Stimulated activated CD4-positive, alpha-beta T cell treated with anti-CD3 and anti-CD28 coated beads, Interleukin-2, amount 100 ng/mL, for 48 hours (primary cell): ENCODE results near the gene FOXD1.

Source experiments
- DNase-seq, 2 donors: peaks; one replicate each; pipeline ENCODE4 v3.0.0-alpha.2; 2020

Gene FOXD1

DNA sequence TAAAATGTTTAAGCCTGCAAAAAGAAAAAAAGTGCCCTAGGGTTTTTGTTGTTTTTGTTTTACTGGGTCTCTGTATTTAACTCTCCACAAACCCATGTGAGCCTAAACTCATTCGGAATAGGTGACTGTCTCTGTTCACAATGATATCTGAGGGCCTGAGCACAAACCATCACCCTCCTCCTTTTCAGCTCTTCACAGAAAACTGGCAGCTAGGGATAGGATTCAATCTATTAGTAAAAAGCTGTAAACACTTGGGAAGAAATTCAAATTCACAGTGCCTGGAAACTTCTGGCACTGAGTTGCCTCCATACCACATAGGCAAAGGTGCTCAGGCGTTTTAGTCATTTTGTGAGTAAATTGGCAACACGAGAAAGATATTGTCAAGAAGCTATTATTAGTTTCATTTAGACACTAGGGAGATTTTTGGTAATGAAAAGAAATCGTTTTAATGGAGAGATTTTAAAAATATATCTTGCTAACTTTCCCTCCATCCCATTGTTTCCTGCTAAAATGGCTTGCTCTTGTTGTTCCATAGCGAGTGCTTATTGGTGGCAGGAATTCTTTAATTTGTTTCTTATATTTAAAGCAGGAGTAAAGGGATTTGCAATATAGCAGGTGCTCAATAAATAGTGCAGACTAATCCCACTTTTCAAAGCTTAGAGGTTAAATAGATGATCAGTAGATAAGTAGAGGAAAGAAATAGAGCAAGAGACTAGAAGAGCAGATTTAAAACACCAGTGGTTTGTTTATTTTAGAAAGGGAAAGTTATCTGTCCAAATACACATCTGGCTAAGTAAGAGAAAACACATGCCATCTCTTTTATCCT, 9.7 kb downstream of the FOXD1 start:
- DNase-seq, result no peak

DNA sequence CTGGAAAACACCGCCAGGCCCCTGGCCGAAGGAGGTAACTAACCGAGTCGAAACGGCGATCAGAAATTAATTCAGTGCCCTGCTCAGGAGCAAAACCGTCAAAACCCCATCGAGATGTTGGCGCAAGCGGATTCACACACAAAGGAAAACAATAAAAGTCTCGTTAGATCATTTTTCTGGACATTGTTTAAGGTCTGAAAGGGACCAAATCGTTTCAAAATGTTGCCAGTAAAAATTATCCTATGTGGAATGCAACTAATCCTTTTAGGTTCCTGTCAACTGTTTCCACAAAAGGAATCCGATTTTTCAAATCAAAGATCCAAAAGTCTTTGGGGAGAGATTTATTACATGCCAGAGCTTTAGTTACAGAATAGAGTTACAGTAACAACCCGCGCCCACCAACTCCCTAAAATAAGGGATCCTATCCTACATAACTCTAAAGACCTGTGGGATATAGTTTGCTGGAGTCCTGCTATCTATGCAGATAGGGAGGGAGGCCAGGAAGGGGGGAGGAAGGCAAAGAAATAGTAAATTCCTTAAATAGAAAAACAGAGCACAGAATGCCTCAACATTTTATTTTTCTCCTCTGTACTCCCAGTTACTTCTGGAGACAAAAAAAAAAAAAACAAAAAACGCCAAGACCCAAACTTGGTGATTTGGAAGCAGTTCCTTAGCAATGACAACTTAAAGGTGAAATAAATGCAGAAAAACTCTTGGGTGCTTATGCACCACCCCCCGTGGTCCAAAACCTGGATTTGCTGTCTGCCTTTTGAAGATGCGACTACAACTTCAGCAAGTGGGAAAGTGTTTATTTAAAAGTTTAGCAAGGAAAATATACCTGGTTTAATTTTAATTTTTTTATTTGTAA, 10.6 kb downstream of the FOXD1 start:
- DNase-seq, result no peak

DNA sequence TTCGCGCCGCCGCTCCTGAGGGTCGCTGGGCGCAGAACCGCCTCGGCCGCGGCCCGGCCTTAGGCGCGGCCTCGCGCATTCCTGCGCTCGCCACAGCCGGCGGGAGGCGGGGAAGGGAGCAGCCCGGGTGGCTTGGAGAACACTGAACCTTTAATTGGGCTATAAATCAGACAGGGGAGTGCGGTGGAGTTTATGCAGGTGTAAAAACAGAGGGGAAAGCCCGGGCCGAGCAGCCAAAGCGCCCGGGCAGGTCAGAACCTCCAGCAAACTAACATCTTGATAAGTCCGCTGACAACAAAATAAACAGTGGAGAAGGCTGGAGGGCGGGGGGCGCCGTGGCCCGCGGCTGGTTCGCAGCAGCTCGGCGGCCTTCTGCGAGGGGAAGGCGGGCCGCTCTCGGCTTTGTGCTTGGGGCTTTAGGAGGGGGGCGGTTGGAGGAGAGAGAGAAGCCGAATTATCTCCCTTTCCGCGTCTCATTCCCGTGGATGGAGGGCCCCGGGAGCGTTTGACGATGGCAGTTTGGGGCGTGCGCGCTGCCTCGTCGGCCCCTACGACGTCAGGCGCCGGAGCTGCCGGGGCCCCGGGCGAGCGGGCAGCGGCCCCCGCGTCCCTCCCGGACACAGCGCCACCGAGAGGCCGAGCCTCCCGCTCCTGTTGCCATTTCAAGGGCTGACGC, 11.3 kb downstream of the FOXD1 start:
- no peak for DNase-seq

DNA sequence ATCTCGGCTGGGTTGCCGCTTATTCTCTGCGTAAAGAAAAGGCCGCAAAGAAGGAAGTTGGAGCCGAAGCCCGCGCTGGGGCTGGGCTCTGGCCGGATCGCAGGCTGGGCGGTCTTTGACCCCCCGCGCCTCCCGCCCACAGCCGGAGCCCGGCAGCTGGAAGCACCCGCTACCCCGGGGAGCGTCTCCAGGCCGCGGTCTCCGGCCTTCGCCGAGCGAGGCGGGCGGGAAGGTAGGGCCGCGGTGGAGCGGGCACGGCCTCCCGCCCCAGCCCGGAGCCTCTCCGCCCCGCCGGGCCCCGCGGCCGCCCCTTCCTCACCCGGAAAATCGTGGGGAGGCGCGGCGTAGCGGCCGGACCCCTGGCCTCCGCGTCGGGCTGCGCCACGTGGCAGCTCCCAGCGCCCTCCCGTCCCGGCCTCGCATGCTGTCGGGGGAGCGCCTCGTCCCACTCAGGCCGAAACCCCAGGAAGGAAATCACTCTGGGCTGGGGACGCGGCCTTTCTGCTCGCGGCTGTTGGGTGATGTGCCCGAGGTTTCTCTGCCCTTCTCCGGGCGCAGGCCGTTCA, 12.0 kb downstream of the FOXD1 start:
- DNase-seq, result no peak

DNA sequence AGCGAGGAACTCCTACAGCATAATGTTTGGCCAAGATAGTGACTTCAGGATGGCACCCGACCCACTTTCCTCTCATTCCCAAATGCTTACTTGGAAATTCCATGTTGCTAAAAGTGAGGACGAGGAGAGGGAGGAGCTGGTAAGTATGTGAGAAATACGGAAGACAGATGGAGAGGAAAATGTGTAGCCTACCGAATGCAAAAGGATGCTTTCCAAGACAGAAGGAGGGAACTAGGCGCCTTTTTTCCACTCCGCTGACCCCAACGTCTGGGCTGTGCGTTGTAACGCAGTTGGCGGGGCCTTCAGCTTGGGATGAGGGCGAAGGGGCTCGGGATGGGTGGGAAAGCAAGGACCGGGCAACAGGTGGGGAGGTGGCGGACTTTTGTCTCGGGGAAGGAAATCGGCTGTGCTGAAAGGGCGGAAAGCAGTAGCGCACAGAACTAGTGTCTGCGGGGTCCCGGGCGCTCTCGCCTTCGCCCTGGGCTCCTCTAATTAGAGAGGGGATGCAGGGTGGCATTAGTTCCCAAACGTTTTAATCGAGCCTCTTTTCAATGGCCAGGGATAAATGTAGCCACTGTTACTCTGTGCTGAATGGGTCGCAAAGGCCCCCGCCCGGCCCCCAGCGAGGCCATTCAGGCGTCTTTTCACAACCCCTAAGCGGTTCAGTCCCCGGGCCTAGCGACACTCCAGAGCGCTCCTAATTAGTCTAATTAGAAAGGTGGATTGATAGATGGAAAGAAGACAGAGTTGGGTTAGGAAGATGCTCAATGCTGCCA, 12.6 kb downstream of the FOXD1 start:
- DNase-seq, result no peak

DNA sequence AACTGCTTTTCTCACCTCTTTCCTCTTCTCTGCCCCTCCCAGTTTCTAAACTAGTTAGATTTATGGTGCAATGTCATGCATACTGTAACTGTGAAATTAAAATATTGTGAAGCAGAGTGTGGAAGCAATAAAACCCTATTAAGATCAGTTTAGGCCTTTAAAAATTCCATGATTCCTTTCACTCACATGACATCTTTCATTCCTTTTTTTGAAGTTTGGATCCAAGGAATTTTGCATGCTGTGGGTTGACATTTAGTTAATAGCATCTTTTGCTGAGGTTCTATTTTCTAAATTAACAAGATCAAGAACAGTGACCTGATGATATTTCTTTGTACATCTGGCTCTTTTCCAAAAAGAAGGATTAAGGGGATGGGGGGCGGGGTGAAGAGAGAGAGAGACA, 13.7 kb downstream of the FOXD1 start:
- DNase-seq, result no peak

DNA sequence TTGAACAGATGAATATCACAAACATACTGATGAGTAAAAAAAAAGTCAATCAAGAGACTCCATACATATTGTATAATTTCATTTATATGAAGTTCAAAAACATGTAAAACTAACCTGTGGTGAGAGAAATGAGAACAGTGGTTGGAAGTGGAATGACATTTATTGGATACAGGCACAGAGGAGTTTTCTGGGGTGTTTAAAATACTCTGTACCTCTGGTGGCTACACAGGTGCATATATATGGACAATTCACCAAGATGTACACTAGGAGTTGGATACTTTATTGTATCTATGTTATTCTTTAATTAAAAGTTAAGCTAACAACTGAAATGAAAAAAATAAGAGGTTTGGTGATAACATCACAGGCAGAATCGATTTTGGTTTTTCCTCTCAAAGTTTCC, 14.1 kb downstream of the FOXD1 start:
- DNase-seq, result no peak

DNA sequence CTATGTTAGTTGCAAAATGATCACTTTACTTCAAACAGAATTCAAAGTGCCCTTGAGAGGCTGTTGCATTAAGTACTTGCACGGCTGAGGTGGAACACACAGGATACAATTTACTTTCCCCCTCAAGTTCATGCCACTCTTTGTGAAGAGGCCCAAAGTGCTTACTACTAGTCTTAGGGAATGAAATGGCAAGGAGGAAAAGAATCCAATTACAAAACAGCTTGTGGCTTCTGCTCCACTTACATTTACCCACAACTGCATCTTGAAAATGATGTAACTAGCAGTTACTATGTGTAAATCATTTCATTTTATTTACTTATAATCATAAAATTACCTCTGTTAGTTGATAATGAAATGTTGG, 14.6 kb downstream of the FOXD1 start:
- no peak for DNase-seq

DNA sequence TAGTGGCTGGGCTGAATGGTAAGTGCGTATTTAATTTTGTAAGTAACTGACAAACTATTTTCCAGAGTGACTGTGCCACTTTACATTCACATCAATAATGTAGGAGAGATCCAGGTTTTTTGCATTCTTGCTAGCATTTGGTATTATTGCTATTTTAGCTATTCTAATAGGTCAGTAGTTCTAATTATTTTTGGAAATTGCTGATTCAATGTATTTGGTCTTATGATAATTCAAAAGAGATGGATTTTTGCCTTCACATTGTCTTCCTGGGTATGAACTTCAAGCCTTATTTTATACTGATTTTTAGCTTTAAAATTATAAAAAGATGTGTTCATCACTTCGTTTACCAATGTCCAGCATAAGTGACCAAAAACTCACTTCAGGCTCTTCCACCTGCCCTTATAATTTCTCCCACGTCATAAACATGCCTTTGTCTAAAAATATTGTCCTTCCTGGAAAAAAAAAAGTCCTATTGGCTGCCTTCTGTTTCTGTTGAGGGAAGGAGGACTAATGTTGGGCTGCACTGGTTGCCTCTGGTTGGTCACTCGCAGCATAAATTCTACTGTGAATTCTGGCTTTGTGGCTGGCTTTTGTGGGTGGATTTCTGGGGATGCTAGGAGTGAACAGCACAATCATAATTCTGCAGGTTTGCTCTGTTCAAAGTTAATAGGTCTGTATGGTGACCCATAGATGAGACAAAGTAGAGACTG, 15.2 kb downstream of the FOXD1 start:
- no peak for DNase-seq

DNA sequence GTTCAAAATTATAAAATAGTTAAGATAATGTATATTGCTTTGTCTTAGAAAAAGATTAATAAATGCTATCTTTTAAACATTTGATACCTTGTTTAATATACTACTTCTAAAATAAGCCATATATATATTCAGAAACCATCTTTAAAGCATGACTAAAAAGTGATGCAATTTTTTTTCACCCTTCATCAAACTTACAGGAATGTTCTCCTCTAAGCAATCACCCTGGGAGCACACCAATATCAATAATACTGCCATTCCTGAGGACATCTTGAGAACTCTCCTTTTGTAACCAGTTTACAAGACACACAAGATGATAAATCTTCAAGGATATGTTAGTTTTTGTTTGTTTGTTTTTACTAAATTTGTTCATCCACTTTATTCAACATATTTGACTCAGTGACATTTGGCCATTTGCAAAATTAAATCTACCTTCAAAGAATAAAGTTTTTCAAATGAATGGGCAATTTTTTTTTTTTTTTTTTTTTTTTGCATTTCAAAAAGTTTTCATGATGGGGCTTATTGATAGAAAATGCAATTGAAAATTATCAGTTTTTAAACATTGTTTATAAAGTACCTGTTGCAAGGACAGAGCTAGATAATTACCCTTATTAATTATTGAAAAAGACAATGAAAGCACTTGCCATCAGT, 17.2 kb downstream of the FOXD1 start:
- no peak for DNase-seq

DNA sequence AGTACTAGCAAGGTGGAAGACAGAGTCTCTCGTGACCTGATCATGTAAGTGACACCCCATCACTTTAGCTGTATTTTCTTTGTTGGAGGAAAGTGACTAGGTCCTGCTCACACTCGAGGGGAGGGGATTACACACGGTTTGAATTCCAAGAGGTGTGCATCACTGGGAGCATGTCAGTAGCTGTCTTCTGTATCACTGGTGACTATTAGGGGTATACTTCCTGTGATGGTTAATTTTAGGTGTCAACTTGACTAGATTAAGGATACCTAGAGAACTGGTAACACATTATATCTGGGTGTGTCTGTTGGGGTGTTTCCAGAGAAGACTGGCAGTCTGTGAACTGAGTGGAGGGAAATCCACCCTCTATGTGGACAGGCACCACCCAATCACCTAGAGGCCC, 22.5 kb downstream of the FOXD1 start:
- no peak for DNase-seq

DNA sequence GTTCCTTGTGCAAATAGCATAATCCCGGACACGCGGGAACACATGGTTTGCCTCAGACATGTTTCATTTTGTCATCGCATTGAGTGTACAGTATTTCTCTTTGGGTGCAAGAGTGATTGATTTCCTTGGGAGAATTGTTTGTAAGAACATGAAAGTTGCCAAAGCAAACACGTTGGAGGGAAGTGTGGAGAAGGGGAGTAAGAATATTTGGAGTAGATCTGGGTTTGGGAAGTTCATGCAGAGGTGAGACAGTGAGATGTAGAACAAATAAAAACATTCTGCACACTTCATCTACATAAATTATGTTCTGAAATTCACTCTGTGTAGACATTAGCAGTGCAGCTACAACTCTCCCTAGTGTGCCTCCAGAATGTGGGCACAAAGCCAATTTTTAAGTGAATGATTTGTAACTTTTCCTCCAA, 24.0 kb downstream of the FOXD1 start:
- DNase-seq, result no peak

DNA sequence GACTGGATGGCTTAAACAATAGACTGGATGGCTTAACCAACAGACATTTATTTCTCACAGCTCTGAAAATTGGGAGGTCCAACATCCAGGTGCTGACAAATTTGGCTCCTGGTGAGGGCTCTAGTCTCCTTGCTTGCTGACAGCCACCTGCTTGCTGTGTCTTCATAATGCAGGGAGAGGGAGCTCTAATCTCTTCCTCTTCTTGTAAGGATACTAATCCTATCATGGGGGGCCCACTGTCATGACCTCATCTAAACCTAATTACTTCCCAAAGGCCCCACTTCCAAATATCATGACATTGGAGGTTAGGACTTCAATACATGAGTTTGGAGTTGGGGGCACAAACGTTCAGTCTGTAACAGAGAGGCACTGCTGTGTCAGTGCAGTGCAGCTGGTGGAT, 26.4 kb downstream of the FOXD1 start:
- no peak for DNase-seq

DNA sequence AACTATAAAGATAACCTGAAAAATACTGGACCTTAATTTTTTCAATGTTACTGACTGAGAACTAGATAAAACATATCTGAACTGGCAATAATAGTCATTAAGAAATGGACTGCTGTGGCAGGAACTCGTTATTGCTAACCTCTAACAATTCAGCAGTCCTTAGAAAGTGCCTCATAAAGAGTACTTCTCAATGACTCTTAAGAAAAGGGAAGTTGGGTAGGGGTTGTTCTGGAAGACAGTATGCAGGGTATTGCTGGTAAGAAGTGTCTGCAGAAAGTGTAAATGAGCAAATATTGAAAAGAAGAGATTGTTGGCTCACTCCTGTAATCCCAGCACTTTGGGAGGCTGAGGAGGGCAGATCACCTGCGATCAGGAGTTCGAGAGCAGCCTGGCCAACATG, 27.9 kb downstream of the FOXD1 start:
- DNase-seq, result no peak

DNA sequence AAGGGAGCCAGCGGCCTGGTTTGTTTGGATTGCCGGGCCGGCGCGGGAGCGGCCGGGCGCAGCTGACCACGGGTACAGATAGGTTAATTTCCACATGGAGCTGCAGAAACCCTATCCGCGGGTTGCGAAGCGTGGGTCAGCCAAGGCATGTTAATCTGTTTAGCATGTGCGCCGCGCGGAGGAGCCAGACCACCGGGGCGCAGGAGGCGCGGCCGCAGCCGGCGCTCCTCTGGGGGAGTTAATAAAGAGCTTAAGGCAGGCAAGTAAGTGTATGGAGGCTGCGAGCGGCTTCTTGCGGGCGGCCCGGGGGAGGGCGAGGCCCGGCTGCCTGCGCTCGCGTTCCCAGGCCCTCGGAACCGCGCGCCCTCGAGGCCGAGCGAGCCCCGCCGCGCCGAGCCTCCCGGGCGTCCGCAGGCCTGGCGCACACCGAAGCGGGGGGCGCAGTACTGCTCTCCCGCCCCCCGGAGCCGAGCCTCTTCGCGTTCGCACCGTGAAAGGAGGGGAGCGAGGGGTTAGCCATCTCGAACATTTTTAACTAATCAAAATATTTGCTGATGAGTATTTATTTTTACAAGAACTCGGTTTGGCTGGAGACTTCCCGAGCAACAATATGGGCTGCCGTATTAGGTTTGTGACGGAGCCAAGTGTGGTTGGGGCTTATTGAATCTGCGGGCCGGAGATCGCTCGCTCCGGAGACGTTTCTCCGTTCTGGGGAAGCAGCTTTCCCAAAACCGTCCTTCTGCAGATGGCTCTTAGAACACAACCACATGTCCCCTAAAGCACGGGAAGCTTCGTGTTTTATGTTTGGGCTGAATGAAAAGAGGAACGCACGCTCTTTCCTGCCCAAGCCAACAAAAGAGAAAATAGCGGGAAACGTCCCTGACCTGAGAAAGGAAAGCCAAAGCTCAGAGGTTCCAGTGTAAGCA, 28.8 kb downstream of the FOXD1 start:
- DNase-seq, result no peak

DNA sequence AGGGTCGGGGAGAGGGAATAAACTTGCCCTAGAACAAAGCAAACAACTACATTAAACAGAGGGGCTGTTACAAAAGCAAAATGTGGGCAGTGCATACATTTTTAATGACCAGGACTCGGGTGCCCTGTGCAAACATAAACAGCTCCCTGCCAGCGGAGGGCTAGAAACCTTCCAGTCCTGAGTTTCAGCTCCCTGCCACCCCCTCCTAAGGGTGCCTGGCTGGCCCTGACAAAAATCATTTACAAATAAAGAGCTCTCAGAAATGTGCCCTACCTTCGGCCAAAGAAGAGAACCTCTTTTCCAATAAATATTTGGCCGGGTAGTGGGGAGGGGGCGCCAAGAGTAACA, 29.5 kb downstream of the FOXD1 start:
- DNase-seq, result no peak

DNA sequence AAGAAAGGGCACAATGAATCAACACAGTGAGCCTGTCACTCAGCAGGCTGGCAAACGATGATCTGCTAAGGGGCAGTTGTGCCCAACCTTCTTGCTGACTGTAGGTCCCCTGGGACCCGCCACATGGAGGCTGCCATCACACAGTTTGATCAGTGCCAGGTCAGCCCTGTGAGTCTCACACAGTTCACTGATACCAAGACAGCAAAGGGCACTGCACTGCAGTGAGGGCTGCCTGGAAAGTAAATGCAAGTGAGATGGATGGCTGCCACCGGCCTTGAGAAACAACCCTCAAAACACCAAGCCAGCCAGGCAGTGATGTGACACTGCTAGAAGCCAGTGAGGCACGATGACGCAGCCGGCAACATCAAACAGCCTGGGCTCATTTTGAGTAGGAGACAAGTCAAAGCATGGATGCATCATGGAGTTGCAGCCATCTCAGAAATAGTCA, 30.3 kb downstream of the FOXD1 start:
- DNase-seq, result peak in 1 of 2 donors; percentile 11

DNA sequence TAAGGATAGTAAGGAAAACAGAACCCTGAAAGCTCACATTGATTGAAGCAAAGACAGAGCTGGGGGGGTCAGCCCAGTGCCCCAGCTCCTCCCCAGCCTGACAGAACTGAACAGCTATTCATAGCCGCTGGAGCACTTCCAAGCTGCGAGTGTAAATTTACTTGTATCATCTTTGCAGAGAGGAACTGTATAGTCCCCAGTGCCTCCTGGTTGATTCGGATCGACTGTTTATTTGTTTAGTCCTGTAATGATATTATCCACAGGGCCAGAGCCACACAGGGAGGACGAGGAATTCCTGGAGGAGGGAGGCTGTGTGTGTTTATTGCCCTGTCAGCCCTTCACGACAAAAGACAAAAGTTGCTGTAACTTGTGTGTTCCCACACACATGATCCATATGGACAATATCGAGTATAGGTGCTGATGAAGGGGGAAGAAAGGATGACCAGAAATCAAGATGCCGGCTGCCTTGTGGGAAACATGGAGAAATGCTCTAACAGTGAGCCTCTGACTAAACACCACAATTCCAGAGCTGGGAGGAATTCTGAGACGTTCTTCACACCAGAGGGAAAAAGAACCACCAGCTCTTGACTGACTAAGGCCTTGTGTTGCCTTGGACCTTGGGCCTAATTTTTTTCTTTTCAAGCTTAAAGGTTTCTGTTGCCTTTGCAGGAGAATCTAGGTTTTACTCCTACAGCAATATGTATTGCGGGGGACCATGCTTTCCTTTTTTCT, 31.1 kb downstream of the FOXD1 start:
- no peak for DNase-seq

DNA sequence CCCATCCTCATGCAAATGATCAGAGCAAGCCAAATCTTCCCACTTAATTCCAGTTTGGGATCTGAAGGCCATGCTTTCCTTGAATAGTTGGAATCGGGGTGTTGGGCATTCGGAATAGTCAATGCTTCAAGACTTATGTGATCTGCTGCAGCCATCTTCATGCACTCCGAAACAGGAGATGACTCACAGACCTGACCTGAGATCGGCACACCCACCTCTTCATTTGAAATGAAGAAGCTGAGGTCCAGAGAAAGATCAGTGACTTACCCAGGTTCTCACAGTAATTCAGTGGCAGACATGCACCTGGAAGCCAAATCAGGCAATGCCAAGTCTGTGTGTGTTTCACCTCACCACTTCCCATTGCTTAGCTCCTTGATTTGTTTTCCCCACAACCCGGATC, 33.0 kb downstream of the FOXD1 start:
- no peak for DNase-seq

DNA sequence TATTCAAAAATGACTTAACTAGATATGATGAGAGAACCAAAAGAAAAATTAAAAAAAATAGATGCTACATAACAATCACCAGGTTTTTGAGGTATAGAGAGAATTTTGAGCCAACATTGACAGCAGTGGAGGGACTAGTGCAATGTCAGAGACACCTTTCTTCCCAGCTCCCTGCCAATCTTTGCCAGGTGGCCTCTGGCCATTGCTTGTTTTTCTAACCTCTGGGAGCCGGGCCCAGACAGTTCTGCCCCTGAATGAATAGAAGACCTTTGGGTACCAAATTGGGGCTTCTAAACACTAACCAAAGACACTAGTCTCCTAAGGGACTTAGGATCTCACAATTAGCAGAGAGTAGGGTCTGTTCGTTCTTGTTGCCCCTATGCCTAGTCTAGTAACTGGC, 33.4 kb downstream of the FOXD1 start:
- DNase-seq, result no peak
